Measurements from ENCODE around the gene CMIP. TPM values are rescaled to one million over a fixed set of nuclear protein-coding genes. Genes with fewer than 3 reads are reported as not detected.

Gene CMIP
- polyA plus RNA-seq, 3 donors, result 0.85 to 61.9 (median 0.93) TPM

DNA sequence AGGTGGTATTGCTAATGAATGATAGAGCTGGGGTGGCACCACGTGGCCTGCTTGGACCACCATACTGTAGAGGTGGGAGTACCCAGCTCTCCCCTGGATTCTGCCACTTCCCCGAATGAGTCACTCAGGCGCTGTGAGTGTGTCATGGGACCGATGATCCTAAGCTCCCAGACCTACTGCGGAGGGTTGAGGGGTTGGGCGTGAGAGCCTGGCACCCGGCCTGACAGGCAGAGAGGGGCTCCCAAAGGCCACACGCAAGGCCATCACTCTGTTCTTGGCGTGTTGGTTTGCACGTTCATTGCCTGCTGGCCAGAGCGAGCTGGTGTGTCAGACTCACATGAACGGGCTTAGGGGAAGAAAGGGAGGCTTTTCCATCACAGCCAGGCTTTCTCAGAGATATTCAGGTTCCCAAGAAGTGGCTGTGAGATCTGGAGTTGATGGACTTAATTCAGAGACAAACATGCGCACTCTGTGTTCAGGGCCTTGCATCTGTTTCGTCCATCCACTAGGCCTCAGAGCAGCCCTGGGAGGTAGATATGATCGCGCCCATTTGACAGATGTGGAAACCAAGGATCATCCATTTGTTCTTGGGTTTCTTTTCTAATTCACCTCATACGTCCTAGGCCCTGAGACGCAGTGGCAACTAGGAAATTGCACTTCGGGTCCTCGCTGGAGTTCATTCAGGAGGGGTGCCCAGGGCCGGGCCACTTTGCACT lies 41.4 kb downstream of the CMIP start:
- Mint-ChIP-seq H3K27ac (peak overlapping the region in 6 of 7 donors; percentile 56 to 82 (median 73)), H3K9me3 (peaks cover 0 to 2% (median 0%) of the 10 kb centered on the region in 7 donors), H3K27me3 (ENCODE audit: low read depth in 3 of 3) (peaks cover 0 to 7% (median 3%) of the 10 kb centered on the region in 3 donors), H3K4me3 (no peak overlapping the region), H3K36me3 (peaks cover 35 to 61% of the 10 kb centered on the region in 2 donors), H3K4me1 (peaks cover 88% of the 10 kb centered on the region)
- H3K9me3 ChIP-seq (replicated peaks in 1 of 2; ENCODE audit: control insufficient read depth in 1 of 2, insufficient read depth in 1 of 2, low read length in 2 of 2), result no peaks in the 10 kb centered on the region
- no peak overlapping the region for H3K4me2 ChIP-seq (replicated peaks; ENCODE audit: extremely low read depth, low read length, poor library complexity, severe bottlenecking)
- peaks cover 0 to 16% of the 10 kb centered on the region in 2 donors for H3K36me3 ChIP-seq (replicated peaks in 1 of 2; ENCODE audit: control insufficient read depth in 1 of 2, insufficient read depth in 2 of 2, low read length in 2 of 2)
- H3K27me3 ChIP-seq (ENCODE audit: control insufficient read depth in 2 of 2, insufficient read depth in 2 of 2, low read length in 2 of 2), result no peaks in the 10 kb centered on the region
- no peak for TF ChIP-seq CTCF (IDR thresholded peaks at IDR 0.05)
- H3K4me1 ChIP-seq (ENCODE audit: control insufficient read depth in 1 of 2, insufficient read depth in 2 of 2, low read length in 2 of 2), result peaks cover 73 to 83% of the 10 kb centered on the region in 2 donors
- DNase-seq, result peak in 2 of 3 donors; percentile 29 to 63
- H2AFZ ChIP-seq (ENCODE audit: insufficient read depth, low read depth, low read length, poor library complexity, severe bottlenecking), result no peak overlapping the region
- intact Hi-C loops (cut with micrococcal nuclease), result no loop called here
- WGBS (ENCODE audit: insufficient coverage), result 87% methylated on average over 18 of the region's 21 CpGs
- H3K79me2 ChIP-seq (ENCODE audit: insufficient read depth, low read length), result peaks cover 99% of the 10 kb centered on the region
- peaks cover 78% of the 10 kb centered on the region for H4K20me1 ChIP-seq (ENCODE audit: insufficient read depth, low read length)
- no peak overlapping the region for H3K9ac ChIP-seq (ENCODE audit: insufficient read depth, low read length, poor library complexity, severe bottlenecking)
- H3K4me3 ChIP-seq (replicated peaks in 1 of 3; ENCODE audit: low read depth in 2 of 3, low read length in 3 of 3), result no peak overlapping the region
- H3K27ac ChIP-seq (ENCODE audit: low read depth in 1 of 2, low read length in 2 of 2), result peak overlapping the region; percentile 14 to 48

DNA sequence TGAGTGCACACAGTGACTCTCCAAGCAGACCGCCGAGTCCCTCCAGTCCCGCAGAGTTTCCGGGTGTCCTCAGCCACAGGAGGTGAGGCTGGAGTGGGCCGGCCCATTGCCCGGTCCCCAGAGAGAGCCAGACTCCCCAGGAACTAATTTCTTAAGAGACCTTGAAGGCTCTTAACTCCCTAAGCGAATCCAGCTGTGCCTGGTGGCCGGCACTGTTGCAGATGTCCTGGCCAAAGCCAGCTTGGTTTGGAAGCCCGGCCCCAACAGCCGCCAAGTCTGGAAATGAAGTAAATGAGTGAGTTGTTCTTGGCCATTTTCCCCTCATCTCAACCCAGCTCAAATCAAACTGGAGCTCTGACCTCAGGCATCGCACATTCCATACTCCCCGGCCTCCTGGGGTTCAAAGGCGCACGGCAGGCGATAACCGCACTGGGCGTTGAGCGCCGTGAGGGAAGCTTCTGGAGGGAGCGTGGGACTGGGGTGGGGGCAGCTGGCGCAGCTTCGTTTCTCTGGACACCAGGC lies 42.0 kb downstream of the CMIP start:
- Histone ChIP-seq H3K4me2 (replicated peaks; ENCODE audit: extremely low read depth, low read length, poor library complexity, severe bottlenecking) (no peak overlapping the region), H3K4me1 (ENCODE audit: control insufficient read depth in 1 of 2, insufficient read depth in 2 of 2, low read length in 2 of 2) (peaks cover 67 to 83% of the 10 kb centered on the region in 2 donors), H2AFZ (ENCODE audit: insufficient read depth, low read depth, low read length, poor library complexity, severe bottlenecking) (no peak overlapping the region), H3K4me3 (replicated peaks in 1 of 3; ENCODE audit: low read depth in 2 of 3, low read length in 3 of 3) (no peak overlapping the region), H3K27ac (ENCODE audit: low read depth in 1 of 2, low read length in 2 of 2) (no peak overlapping the region), H3K9ac (ENCODE audit: insufficient read depth, low read length, poor library complexity, severe bottlenecking) (no peak overlapping the region), H3K79me2 (ENCODE audit: insufficient read depth, low read length) (peaks cover 100% of the 10 kb centered on the region), H3K36me3 (replicated peaks in 1 of 2; ENCODE audit: control insufficient read depth in 1 of 2, insufficient read depth in 2 of 2, low read length in 2 of 2) (peaks cover 0 to 16% of the 10 kb centered on the region in 2 donors), H3K9me3 (replicated peaks in 1 of 2; ENCODE audit: control insufficient read depth in 1 of 2, insufficient read depth in 1 of 2, low read length in 2 of 2) (no peaks in the 10 kb centered on the region), H4K20me1 (ENCODE audit: insufficient read depth, low read length) (peaks cover 84% of the 10 kb centered on the region), H3K27me3 (ENCODE audit: control insufficient read depth in 2 of 2, insufficient read depth in 2 of 2, low read length in 2 of 2) (no peaks in the 10 kb centered on the region)
- TF ChIP-seq CTCF (IDR thresholded peaks at IDR 0.05), result no peak
- 96% methylated on average over 15 of the region's 22 CpGs for WGBS (ENCODE audit: insufficient coverage)
- peak overlapping the region in 6 of 7 donors; percentile 1 to 78 (median 62) for H3K27ac Mint-ChIP-seq
- intact Hi-C loops (cut with micrococcal nuclease), result no loop called here
- peaks cover 0 to 2% (median 0%) of the 10 kb centered on the region in 7 donors for H3K9me3 Mint-ChIP-seq
- peaks cover 0 to 7% (median 3%) of the 10 kb centered on the region in 3 donors for H3K27me3 Mint-ChIP-seq (ENCODE audit: low read depth in 3 of 3)
- H3K4me3 Mint-ChIP-seq, result no peak overlapping the region
- peaks cover 34 to 65% of the 10 kb centered on the region in 2 donors for H3K36me3 Mint-ChIP-seq
- no peak for DNase-seq
- peaks cover 86% of the 10 kb centered on the region for H3K4me1 Mint-ChIP-seq

Data from CD14-positive monocyte (primary cell).